GM21619 (cell line): Measurements from ENCODE around the gene BCAP29.
"Not testable (repeated sequence)": the region's sequence is repeated elsewhere in the genome, so short reads cannot be mapped to it uniquely, and the experiment has no call there.

Source experiments
- ATAC-seq: cut with Tn5 transposase; IDR thresholded peaks from one replicate; pipeline ENCODE4 v1.9.1; 2021; ENCODE audit not compliant: unreplicated experiment

Gene BCAP29

DNA sequence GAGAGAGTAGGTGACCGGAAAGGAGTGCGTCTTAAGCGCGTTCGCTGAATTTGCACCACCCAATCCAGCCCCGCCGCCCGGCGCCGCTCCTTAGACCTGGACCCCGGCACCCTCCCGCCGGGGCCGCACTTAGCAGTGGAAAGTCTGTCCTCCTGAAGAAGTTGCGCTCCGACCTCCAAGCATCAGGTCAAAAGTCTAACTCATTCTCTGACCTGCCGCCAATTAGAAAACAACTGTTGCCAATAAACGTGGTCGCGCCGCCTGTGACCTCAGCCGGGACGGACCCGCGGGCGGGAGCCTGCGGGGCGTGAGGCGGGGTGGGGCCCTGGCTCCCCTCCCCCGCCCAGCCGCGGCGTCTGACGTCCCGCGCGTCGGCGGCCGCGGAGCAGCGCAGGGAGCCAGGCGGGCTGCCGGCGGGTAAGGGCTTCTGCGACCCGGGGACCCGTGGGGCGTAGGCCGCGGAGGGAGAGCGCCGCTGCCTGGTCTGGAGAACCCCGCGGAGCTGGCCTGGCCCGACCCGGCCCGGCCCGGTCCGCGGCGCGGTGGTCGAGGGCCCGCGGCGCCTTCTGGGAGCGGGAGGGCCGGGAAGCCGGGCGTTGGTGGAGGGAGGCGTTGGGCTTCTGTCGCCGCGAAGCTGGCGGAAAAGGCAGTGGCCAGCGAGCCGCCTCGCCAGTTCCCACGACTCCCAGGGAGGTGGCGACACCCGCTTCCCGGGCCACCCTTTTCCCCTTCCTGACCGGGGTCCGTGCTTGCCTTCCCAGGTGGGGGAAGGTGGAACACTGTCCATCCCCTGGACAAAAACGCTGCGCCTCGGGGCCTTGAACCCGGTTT, at the start of gene BCAP29:
TSS of gene BCAP29 (plus strand) at position 362 of the 831 bp plus-strand sequence. CDS start 527 bp downstream, outside the sequence.
- ATAC-seq, result peak; percentile 89

DNA sequence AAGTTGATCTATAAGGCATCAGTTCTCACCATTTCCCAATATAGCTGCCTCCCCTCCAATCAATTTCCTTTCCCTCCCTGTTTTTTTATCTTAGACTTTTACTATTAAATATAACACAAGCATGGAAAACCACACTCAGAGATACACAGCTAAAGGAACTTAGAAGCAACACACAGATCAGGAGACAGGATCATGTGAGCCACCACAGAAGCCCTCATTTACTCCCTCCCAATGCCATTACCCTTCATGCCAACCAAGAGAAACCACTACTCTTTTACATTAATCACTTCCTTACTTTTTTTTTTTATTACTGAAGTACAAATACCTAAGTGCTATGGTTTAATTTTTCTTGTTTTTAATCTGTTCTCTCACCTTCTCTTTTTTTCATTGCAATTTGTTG, 49.3 kb upstream of the BCAP29 start:
- no peak for ATAC-seq

DNA sequence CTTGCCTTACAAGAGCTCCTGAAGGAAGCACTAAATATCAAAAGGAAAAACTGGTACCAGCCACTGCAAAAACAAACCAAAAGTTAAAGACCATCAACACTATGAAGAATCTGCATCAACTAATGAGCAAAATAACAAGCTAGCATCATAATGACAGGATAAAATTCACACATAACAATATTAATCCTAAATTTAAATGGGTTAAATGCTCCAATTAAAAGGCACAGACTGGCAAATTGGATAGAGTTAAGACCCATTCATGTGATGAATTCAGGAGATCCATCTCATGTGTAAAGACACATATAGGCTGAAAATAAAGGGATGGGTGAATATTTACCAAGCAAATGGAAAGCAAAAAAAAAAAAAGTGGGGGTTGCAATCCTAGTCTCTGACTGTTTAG, 45.9 kb upstream of the BCAP29 start:
- no peak for ATAC-seq

DNA sequence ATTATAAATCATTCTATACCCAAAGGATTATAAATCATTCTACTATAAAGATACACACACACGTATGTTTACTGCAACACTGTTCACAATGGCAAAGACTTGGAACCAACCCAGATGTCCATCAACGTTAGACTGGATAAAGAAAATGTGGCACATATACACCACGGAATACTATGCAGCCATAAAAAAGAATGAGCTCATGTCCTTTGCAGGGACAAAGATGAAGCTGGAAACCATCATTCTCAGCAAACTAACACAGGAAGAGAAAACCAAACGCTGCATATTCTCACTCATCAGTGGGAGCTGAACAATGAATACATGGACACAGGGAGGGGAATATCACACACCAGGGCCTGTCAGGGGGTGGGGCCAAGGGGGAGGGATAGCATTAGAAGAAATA, 42.8 kb upstream of the BCAP29 start:
- not testable (repeated sequence) for ATAC-seq

- ATAC-seq, result no peak
Measured at GRCh38 chr7:107538001-107538400, 42.0 kb upstream of the BCAP29 start.

DNA sequence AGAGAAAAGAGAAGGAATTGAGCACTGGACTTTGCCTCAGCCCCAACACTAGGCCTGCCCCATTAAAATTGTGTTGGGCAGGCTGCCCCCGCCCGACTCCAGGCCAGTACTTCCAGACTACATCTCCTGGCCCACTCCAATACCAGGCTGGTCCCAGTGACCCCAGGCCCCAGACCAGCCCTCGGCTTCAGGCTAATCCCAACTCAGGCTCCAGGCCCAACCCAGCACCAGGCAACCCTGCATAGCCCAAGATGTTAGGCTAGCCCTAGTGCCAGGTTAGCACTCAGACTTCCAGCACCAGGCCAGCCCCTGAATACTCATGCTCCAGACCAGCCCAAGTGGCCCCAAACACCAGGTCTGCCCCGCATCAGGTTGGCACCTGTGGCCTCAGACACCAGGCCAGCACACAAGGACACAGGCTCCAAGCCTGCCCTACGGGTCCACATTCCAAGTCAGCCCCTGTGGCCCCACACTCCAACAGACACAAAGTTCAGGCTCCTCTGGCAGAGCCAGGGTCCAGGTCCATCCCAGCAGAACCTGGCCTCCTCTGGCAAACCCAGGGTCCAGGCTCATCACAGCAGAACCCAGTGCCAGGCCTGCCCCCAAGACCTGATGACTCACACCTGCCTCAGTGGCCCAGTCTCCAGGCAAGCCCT, 36.6 kb upstream of the BCAP29 start:
- no peak for ATAC-seq

DNA sequence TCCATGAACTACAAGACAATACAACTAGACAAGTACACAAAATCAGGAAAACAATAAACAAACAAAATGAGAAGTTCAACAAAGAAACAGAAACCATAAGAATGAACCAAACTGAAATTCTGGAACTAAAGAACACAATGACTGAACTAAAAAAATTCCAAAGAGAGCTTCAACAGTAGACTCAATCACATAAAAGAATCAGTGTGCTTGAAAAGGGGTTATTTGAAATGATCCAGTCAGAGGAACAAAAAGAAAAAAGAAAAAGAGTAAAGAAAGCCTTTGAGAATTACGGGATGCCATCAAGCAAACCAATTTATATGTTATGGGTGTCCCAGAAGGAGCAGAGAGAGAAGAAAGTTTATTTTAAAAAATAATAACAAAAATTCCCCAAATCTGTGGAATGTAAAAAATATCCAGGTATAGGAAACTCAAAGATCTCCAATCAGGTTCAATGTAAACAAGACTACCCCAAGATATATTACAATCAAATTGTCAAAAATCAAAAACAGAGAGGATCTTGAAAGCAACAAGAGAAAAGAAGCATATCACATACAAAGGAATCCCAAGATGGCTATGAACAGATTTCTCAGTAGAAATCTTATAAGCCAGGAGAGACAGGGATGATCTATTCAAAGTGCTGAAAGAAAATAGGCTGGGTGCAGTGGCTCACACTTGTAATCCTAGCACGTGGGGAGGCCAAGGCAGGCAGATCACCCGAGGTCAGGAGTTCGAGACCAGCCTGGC, 35.0 kb upstream of the BCAP29 start:
- ATAC-seq, result no peak

- ATAC-seq, result no peak
Measured at GRCh38 chr7:107551936-107552335, 28.1 kb upstream of the BCAP29 start.

- ATAC-seq, result no peak
Measured at GRCh38 chr7:107555893-107556292, 24.2 kb upstream of the BCAP29 start.

DNA sequence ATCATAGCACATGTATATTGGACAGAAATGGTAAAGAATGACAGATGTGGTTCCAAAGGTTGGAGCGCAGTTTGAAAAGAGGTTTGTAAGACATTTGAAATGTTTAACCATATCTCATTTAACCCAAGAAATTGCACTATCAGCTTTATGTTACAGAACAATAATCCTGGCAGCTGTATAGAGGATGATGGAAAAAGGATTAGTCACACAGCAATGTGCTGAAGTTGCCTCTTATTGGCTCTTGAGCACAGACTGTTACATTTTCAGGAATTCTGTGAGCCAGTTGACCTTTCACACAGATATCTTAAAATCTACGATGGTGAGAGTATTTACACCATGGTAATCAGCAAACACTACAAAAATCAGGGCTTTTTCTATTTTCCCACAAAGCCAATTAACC, 20.2 kb upstream of the BCAP29 start:
- no peak for ATAC-seq

- no peak for ATAC-seq
Measured at GRCh38 chr7:107560898-107561516, 19.0 kb upstream of the BCAP29 start.

GRCh38 chr7:107563081-107563774, 16.8 kb upstream of the BCAP29 start:
- ATAC-seq, result peak; percentile 49

DNA sequence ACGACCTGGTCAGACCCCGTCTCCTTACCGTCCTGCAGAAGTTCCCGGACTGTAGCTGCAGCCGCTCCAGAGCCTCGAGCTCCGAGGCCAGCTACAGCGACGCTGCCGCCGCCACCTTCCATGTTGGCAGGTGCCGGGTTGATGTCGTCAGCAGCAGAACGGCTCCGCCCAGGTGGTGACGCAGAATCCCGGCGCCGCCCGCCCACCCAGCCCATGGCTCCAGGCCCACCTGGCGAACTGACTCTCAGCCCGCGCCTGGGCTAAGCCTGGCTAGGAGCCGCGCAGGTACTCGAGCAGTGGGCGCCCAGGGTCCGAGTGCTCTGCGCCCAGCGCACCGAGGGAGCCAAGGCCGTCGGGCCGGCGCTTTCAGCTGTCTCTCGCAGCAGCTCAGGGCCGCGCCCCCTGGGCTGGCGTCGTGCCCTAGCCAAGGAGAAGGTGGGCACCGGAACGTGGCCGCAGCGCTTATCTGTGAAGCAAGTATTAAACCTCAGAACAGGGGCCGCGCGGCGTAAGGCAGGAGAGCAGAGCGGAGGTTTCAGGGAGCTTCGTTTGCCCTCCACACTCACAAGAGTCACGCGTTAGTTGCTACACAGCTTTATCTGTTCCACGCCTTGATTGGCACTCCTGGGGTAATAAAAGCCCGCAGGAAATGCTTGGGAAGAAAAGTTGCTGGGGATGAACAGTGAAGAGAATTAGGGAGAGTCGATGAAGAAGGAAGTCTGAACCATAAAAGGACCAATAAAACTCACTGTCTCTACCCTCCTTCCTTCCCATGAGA, 16.1 kb upstream of the BCAP29 start, which contains the start of the genes COG5 and DUS4L:
TSS of gene COG5 (minus strand) at position 146 of the 778 bp plus-strand sequence. CDS start at position 122, 24 bp downstream.
TSS of gene DUS4L (plus strand) at position 197 of the 778 bp plus-strand sequence. CDS start 3,100 bp downstream, outside the sequence.
- ATAC-seq, result peak; percentile 98

GRCh38 chr7:107564553-107565298, 15.3 kb upstream of the BCAP29 start:
- no peak for ATAC-seq

DNA sequence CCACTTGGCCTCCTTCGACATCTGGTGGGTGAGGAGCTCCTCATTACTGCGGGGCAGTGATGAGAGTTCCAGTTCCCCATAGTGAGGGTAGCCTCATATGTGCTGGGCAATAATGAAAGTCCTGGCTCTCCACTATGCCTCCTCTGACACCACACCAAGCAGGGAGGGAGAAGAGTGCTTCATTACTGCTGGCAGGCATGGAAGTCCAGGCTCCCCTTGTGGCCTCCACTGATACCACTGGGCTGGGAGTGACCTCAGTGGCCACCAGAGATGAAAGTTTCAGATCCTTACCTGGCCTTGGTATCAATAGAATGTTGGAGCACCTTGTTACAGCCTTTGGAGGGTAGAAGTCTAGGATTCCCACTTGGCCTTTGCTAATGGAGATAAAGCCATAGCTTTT, 9.7 kb upstream of the BCAP29 start:
- ATAC-seq, result no peak

DNA sequence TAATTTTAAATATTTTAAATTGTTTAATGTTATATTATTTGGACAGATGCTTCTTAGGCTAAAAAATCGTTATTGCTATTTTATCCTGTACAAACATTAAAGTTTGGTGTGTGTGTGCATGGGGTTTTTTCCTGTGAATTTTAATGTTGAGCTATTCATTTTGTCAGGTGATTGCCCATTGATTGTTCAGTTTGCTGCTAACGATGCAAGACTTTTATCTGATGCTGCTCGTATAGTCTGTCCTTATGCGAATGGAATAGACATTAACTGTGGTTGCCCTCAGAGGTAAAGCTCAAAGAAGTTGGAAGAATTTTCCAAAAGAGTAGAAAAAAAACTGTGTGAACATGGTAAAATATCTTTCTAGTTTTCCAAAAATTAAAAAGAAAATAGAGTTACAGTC, 6.5 kb upstream of the BCAP29 start:
- no peak for ATAC-seq

- ATAC-seq, result no peak
Measured at GRCh38 chr7:107579554-107579884, 527 bp upstream of the BCAP29 start.

DNA sequence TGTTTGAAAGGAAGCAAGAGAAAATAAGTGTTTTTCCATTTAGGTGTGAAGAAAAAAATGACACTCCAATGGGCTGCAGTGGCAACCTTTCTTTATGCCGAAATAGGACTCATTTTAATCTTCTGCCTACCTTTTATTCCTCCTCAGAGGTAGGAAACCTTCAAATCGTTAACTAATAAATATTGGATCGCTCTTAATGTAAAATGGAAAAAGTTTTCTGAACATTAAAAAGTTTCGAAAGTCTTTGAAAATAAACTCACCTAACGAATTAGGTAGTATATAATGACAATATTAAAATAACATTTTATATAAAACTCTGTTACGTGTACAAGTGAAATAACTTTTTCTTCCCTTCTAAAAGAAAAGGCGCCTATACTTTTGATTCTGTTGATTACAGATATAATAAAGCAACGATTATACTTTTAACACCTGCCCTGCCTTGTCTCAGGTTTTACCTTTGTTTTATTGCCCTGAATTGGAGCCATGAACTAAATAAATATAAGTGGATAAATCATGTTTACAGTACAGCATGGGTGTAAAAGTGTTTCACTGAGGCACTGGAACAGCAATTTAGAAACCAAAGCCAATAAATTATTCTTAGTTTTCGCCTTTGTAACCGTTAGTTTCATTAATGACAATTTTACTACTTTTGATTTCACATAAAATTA, 804 bp downstream of the BCAP29 start:
- no peak for ATAC-seq
